Neural crest cell (in vitro differentiated cells): ENCODE data around the gene DOC2A. TPM values are rescaled to one million over a fixed set of nuclear protein-coding genes. Genes with fewer than 3 reads are reported as not detected.

ENCODE experiments used
- DNase-seq: peaks from one replicate; pipeline ENCODE4 v3.0.0; 2021; ENCODE audit warnings: low read depth, mixed read lengths, low spot score
- H3K27ac Mint-ChIP-seq: one replicate; pipeline ENCODE4 v1.8.0; 2021; ENCODE audit warnings: mild to moderate bottlenecking, mixed read lengths; ENCODE audit not compliant: unreplicated experiment
- H3K27me3 Mint-ChIP-seq: 2 replicates; pipeline ENCODE4 v1.8.0; 2021; ENCODE audit warnings: low read depth, mild to moderate bottlenecking, mixed read lengths
- H3K36me3 Mint-ChIP-seq: 2 replicates; pipeline ENCODE4 v1.8.0; 2021; ENCODE audit warnings: low read depth, mild to moderate bottlenecking, mixed read lengths
- H3K4me1 Mint-ChIP-seq: 2 replicates; pipeline ENCODE4 v1.8.0; 2021; ENCODE audit warnings: mixed read lengths
- H3K4me3 Mint-ChIP-seq: one replicate; pipeline ENCODE4 v1.8.0; 2021; ENCODE audit warnings: mild to moderate bottlenecking, mixed read lengths
- H3K9me3 Mint-ChIP-seq: 2 replicates; pipeline ENCODE4 v1.8.0; 2021; ENCODE audit warnings: mixed read lengths
- long read RNA-seq: library from polyadenylated mRNA; unstranded; transcript quantifications from one replicate; pipeline ENCODE4 v2.0.0, GENCODE V29; 2020
- total RNA-seq: library from RNA; stranded (reverse); gene quantifications from 2 replicates; pipeline ENCODE4 v1.2.1, GENCODE V29; 2021
- TF ChIP-seq, protein P1 (sequence below): fragments of 200-600 bp; sonication (generic); conservative IDR thresholded peaks from 2 replicates; pipeline ENCODE4 v1.5.0; 2021; ENCODE audit warnings: antibody characterized with exemption, mild to moderate bottlenecking

The DOC2A gene
- total RNA-seq: 5.7 and 6.4 TPM in 2 replicates
- long read RNA-seq: 0 reads

DNA sequence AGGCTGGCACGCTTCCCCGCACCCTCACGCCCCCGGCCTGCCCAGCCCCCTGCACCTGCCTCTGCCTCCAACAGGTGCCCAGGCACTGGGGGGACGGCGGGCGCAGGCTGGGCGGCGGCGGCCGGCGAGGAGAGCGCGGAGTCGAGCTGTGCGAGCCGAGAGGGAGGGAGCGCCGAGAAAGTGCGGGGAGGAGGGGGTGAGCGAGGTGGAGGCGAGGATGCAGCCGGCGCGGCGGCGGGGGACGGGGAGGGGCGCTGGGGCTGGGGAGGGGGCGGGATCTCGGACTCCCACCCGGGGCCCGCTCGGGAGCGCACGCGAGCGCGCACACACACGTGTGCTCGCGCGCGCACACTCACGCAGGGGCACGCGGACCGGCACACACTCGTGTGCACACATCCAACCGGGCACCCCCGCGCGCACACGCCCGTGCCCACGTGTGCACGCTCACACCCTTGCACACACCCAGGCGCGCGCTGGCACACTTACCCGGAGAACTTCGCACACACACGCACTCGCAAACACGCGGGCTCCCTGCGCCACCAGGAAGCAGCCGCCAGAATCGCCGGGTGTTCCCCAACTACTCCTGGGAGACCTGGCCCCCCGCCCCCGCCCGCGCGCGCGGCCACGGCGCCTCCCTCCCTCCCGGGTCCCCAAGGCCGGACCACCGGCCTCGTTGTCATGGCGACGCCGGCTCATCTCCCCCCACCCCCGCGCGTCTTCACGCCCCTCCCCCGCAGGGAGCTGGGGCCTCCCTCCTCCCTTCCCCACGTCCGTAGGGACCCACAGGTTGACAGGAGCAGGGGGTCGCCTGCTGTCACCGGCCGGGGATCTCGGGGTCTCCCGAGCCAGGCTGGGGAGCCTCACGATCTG, at the start of gene DOC2A:
TSS of gene DOC2A (minus strand) at position 184 of the 870 bp plus-strand sequence. CDS start 805 bp downstream, outside the sequence.
- peak within 1 kb of the TSS; percentile 87 for H3K4me3 Mint-ChIP-seq
- H3K9me3 Mint-ChIP-seq: no peaks in the 10 kb centered on the region
- DNase-seq: peak; percentile 48
- peaks cover 5% of the 10 kb centered on the region for H3K4me1 Mint-ChIP-seq
- no peaks in the 10 kb centered on the region for H3K36me3 Mint-ChIP-seq
- TF ChIP-seq, protein P1, sequence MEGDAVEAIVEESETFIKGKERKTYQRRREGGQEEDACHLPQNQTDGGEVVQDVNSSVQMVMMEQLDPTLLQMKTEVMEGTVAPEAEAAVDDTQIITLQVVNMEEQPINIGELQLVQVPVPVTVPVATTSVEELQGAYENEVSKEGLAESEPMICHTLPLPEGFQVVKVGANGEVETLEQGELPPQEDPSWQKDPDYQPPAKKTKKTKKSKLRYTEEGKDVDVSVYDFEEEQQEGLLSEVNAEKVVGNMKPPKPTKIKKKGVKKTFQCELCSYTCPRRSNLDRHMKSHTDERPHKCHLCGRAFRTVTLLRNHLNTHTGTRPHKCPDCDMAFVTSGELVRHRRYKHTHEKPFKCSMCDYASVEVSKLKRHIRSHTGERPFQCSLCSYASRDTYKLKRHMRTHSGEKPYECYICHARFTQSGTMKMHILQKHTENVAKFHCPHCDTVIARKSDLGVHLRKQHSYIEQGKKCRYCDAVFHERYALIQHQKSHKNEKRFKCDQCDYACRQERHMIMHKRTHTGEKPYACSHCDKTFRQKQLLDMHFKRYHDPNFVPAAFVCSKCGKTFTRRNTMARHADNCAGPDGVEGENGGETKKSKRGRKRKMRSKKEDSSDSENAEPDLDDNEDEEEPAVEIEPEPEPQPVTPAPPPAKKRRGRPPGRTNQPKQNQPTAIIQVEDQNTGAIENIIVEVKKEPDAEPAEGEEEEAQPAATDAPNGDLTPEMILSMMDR: no peak
- peaks cover 22% of the 10 kb centered on the region for H3K27me3 Mint-ChIP-seq
- H3K27ac Mint-ChIP-seq: peak within 1 kb of the TSS; percentile 27

GRCh38 chr16:30060346-30060745, 49.5 kb upstream of the DOC2A start:
- TF ChIP-seq, protein P1: no peak
- no peaks in the 10 kb centered on the region for H3K27me3 Mint-ChIP-seq
- H3K4me1 Mint-ChIP-seq: peaks cover 17% of the 10 kb centered on the region
- H3K4me3 Mint-ChIP-seq: peak overlapping the region; percentile 21
- DNase-seq: no peak
- no peak overlapping the region for H3K27ac Mint-ChIP-seq
- no peaks in the 10 kb centered on the region for H3K9me3 Mint-ChIP-seq
- no peaks in the 10 kb centered on the region for H3K36me3 Mint-ChIP-seq

- no peak overlapping the region for H3K27ac Mint-ChIP-seq
- H3K27me3 Mint-ChIP-seq: peaks cover 2% of the 10 kb centered on the region
- TF ChIP-seq, protein P1: peak; percentile 55
- H3K4me1 Mint-ChIP-seq: peaks cover 33% of the 10 kb centered on the region
- H3K9me3 Mint-ChIP-seq: no peaks in the 10 kb centered on the region
- H3K4me3 Mint-ChIP-seq: peak overlapping the region; percentile 92
- H3K36me3 Mint-ChIP-seq: no peaks in the 10 kb centered on the region
- no peak for DNase-seq
Measured at GRCh38 chr16:30054959-30055553, 44.2 kb upstream of the DOC2A start.

DNA sequence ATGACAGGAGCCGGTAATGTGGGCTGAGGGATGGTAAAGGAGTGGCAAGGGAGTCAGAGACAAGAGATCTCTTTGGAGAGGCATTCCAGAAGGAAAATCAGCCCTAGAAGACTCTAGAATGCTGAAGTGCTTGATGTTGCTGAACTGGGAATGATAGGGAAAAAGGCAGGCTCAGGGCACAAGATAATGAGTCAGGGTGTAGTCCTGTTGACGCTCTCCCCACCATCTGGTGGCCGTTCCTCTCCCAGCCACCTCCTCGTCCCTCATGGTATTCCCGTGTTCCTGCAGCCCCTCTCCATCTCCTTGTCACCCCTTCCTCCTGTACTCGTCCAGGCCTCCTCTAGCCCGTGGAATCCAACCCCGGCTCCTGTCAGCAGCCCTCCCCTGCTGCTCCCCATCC, 43.6 kb upstream of the DOC2A start:
- Mint-ChIP-seq H3K27me3 (peaks cover 2% of the 10 kb centered on the region), H3K9me3 (no peaks in the 10 kb centered on the region), H3K27ac (peak overlapping the region; percentile 27), H3K4me1 (peaks cover 33% of the 10 kb centered on the region), H3K4me3 (peak overlapping the region; percentile 92), H3K36me3 (no peaks in the 10 kb centered on the region)
- no peak for DNase-seq
- TF ChIP-seq, protein P1: no peak

- no peak overlapping the region for H3K27ac Mint-ChIP-seq
- TF ChIP-seq, protein P1: no peak
- H3K9me3 Mint-ChIP-seq: no peaks in the 10 kb centered on the region
- H3K27me3 Mint-ChIP-seq: peaks cover 2% of the 10 kb centered on the region
- H3K36me3 Mint-ChIP-seq: no peaks in the 10 kb centered on the region
- H3K4me3 Mint-ChIP-seq: peak overlapping the region; percentile 95
- H3K4me1 Mint-ChIP-seq: peaks cover 38% of the 10 kb centered on the region
- no peak for DNase-seq
Measured at GRCh38 chr16:30053376-30054015, 42.7 kb upstream of the DOC2A start.
